ENCODE measurements around the gene RGS7BP. TPM values are rescaled to one million over a fixed set of nuclear protein-coding genes. Genes with fewer than 3 reads are reported as not detected.

RGS7BP gene
- total RNA-seq, 2 experiments from 2014 or later: not detected

GRCh38 chr5:64659289-64659688 is 153.5 kb downstream of the RGS7BP start:
- ChIA-PET POLR2A (no interaction called here), CTCF (interaction anchor here (1.2 kb wide), 1 partner anchor 24 kb away, joined by 3 read pairs; no protein-coding TSS in a partner anchor)
- peaks cover 3% of the 10 kb centered on the region for H3K27me3 Mint-ChIP-seq
- no peaks in the 10 kb centered on the region for H3K4me1 Mint-ChIP-seq
- H3K27ac Mint-ChIP-seq: no peak overlapping the region
- no peak overlapping the region for H3K4me3 Mint-ChIP-seq
- H3K36me3 Mint-ChIP-seq (ENCODE audit: low read depth): no peaks in the 10 kb centered on the region
- DNase-seq: no peak
- H3K9me3 Mint-ChIP-seq: no peaks in the 10 kb centered on the region

Other genes starting within 250 kb of the RGS7BP start
- gene SHISAL2B, start 184.5 kb downstream of the RGS7BP start, total RNA-seq: not detected